Measurements from ENCODE around the gene ZFYVE28.

Gene ZFYVE28

GRCh38 chr4:2337896-2338295 lies 80.5 kb downstream of the ZFYVE28 start:
- DNase-seq (ENCODE audit: extremely low read depth, low read depth), result no peak
- TF ChIP-seq, protein P1, sequence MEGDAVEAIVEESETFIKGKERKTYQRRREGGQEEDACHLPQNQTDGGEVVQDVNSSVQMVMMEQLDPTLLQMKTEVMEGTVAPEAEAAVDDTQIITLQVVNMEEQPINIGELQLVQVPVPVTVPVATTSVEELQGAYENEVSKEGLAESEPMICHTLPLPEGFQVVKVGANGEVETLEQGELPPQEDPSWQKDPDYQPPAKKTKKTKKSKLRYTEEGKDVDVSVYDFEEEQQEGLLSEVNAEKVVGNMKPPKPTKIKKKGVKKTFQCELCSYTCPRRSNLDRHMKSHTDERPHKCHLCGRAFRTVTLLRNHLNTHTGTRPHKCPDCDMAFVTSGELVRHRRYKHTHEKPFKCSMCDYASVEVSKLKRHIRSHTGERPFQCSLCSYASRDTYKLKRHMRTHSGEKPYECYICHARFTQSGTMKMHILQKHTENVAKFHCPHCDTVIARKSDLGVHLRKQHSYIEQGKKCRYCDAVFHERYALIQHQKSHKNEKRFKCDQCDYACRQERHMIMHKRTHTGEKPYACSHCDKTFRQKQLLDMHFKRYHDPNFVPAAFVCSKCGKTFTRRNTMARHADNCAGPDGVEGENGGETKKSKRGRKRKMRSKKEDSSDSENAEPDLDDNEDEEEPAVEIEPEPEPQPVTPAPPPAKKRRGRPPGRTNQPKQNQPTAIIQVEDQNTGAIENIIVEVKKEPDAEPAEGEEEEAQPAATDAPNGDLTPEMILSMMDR (IDR thresholded peaks at IDR 0.05; ENCODE audit: low read depth, low read length), result no peak

DNA sequence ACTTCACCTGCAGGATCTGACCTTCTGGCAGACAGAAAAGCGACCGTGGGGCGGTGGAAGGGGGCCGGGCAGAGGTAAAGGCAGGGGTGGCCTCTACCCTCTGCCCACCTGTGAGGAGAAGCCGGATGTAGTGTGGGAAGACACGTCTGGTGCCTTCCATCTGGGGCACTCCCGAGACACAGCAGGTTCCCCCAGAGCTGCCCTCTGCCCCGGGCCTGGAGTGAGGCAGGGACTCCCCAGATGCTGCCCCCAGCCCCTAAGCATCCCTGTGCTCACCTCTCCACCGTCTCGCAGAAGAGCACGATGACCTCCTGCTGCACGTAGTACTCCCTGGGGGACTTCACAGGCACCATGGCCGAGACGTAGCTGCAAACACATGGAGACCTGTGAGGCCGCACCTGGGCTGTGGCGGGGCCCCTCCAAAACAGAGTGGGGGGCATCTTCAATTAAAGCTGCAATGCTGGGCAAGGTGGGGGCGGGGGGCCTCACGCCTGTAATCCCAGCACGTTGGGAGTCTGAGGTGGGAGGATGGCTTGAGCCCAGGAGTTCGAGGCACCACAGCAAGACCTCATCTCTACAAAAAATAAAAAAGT lies 81.2 kb downstream of the ZFYVE28 start:
- no peak for DNase-seq (ENCODE audit: extremely low read depth, low read depth)
- TF ChIP-seq, protein P1 (IDR thresholded peaks at IDR 0.05; ENCODE audit: low read depth, low read length), result no peak

- TF ChIP-seq, protein P1 (IDR thresholded peaks at IDR 0.05; ENCODE audit: low read depth, low read length), result no peak
- DNase-seq (ENCODE audit: extremely low read depth, low read depth), result no peak
These were observed 81.8 kb downstream of the ZFYVE28 start for GRCh38 chr4:2336659-2337058.

DNA sequence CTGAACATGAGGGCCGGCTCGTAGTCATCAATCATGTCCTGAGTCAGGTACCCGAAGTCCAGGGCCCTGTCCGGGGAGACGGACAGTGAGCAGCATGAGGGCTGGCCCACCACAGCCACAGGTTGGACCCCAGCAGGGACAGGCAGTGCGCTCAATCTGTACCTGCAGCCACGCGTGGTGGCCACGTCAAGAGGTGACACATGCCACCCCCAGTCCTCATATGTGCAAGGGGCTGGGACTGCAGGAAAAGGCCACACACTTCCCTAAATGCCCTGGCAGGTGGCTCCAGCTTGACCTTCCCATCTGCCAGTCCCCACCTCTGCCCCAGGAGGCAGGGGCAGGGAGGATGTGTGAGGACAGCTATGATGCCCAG lies 82.7 kb downstream of the ZFYVE28 start:
- DNase-seq (ENCODE audit: extremely low read depth, low read depth), result no peak
- TF ChIP-seq, protein P1 (IDR thresholded peaks at IDR 0.05; ENCODE audit: low read depth, low read length), result no peak

DNA sequence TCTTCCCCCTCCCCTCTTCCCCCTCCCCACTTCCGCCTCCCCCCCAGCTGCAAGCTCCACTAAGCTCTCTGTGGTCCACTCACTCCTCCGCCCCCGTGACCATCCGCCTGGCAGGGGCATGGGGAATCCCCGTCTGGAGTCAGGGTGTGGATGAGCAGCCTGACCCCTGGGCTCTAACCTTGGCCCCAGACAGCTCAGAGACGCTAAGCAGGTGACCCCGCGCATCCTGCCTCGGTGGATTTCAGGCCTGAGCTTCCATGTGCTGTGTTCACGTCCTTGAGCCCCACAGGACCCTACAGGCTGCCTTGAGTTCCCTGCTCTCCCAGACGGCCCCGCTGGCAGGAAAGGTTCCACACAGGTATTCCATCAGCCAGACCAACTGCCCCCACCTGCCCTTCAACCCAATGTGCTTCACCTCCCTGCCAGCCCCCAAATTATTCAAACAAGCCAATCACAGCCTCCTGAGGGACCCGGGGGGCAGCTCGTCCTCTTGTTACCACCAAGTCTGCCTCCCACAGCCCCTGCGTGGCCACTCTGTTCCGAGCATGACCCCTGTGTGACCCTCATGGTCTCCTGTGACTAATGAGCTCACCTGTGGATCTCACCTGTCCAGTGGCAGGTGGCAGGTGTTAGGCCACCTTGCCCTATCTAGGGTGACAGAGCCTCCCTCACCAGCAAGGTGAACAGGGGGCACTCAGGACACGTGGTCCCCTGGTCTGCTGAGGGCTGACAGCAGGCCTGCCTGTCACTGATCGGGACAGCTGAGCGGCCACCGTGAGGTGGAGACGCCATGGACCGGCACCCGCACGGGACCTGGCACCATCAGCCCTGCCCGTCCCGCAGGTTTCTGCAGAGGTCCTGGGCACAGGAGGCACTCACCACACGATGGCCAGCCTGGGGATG lies 83.4 kb downstream of the ZFYVE28 start:
- TF ChIP-seq, protein P1 (IDR thresholded peaks at IDR 0.05; ENCODE audit: low read depth, low read length), result no peak
- no peak for DNase-seq (ENCODE audit: extremely low read depth, low read depth)

DNA sequence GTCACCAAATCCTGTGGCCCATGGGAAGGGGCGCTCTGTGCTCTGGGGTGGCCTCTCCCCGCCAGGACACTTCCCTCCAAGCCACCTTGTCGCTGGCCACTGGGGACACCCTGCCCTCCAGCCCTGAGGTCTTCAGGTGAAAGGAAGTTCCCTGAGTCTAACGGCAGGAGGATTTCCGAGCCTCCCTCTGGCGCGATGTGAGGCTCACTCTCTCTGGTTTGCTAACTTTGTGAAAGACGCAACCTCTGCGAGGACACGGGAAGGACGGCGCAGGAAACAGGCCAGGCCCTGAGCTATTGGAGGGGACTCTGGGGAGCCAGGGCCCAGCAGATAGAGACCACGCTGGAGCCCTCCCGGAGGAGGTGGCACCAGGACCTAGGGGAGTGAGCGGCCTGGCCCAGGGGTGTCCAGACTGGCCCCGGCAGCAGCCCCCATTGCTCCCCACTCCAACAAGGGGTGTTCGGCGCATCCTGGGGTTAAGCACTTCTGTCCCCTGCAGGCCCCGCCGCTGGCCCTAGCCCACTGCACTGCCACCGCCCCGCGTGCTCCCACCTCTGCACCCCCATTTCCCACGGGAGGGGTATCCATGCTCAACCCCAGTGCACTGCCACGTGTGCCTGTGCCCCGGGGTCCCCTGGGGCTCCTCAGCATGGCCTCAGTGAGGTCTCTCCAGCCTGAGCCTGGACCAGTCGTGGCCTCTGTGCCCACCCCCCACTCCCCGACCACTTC lies 84.4 kb downstream of the ZFYVE28 start:
- TF ChIP-seq, protein P1 (IDR thresholded peaks at IDR 0.05; ENCODE audit: low read depth, low read length), result no peak
- DNase-seq (ENCODE audit: extremely low read depth, low read depth), result no peak

Measured in AG09319 (cell line).